Sigmoid colon (tissue), 4 donors: ENCODE measurements around the gene ATG10.

Experiments
- EP300 ChIP-seq, 4 donors: sonication (generic); formaldehyde crosslinking; IDR thresholded peaks; one replicate each; pipeline ENCODE4 v1.6.1; 2017; ENCODE audit warnings: antibody characterized with exemption in 4 of 4
- TF ChIP-seq, protein P1 (sequence below), 4 experiments: fragments of 450-650 bp in 3 of 4; fragments of 200-600 bp in 1 of 4; IDR thresholded peaks; one replicate each; pipeline ENCODE4 v1.5.1; 2016 to 2019; ENCODE audit warnings: antibody characterized with exemption in 4 of 4, mild to moderate bottlenecking in 3 of 4, moderate library complexity in 2 of 4

DNA sequence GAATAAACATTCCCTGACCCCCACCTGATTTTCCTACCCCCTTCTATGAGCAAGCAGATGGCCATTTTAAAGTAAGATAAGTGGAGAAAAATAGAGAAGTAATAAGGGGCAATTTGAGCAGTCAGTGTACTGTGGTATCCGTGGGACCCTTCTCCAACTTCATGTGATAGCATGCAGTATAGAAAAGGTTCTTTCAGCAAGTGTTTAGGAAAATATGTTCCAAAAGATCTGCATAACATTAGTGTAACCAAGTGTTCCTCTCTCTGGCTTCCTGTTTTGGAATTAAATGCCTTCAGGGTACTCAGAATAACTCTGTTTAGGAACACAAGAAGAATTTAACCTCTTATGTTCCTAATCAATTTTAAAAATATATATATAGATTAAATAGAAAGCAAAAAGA is 134.9 kb downstream of the ATG10 start:
- TF ChIP-seq, protein P1, sequence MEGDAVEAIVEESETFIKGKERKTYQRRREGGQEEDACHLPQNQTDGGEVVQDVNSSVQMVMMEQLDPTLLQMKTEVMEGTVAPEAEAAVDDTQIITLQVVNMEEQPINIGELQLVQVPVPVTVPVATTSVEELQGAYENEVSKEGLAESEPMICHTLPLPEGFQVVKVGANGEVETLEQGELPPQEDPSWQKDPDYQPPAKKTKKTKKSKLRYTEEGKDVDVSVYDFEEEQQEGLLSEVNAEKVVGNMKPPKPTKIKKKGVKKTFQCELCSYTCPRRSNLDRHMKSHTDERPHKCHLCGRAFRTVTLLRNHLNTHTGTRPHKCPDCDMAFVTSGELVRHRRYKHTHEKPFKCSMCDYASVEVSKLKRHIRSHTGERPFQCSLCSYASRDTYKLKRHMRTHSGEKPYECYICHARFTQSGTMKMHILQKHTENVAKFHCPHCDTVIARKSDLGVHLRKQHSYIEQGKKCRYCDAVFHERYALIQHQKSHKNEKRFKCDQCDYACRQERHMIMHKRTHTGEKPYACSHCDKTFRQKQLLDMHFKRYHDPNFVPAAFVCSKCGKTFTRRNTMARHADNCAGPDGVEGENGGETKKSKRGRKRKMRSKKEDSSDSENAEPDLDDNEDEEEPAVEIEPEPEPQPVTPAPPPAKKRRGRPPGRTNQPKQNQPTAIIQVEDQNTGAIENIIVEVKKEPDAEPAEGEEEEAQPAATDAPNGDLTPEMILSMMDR (IDR thresholded peaks at IDR 0.05): no peak
- no peak for TF ChIP-seq EP300 (IDR thresholded peaks at IDR 0.05)
